Prostate gland (tissue), 2 donors: ENCODE data around the gene MAPK9.

Experiments
- CTCF ChIP-seq, 4 experiments: fragments of 200-600 bp in 2 of 4; fragments of 450-650 bp in 2 of 4; sonication (generic) in 2 of 4; IDR thresholded peaks; 1 replicate in 3 of 4; 2 replicates in 1 of 4; pipeline ENCODE4 v1.5.1; 2016 to 2019; ENCODE audit warnings: antibody characterized with exemption in 4 of 4, mild to moderate bottlenecking in 2 of 4, moderate library complexity in 2 of 4
- POLR2A ChIP-seq: fragments of 450-650 bp; IDR thresholded peaks from one replicate; pipeline ENCODE4 v1.6.1; 2016; ENCODE audit warnings: antibody characterized with exemption, mild to moderate bottlenecking

GRCh38 chr5:180339583-180340183, 47.8 kb upstream of the MAPK9 start:
- TF ChIP-seq CTCF (IDR thresholded peaks at IDR 0.05) (no peak), POLR2A (no peak)
